ENCODE data around the gene SYNE2. TPM values are rescaled to one million over a fixed set of nuclear protein-coding genes. Genes with fewer than 3 reads are reported as not detected.

Gene SYNE2
- total RNA-seq, 4 donors from 2014 or later, result 212 to 378 (median 285) TPM

GRCh38 chr14:64244279-64244678 lies 391.5 kb downstream of the SYNE2 start:
- H3K27ac ChIP-seq, result no peak overlapping the region
- no peaks in the 10 kb centered on the region for H3K36me3 ChIP-seq
- no peak for TF ChIP-seq EP300 (IDR thresholded peaks at IDR 0.05)
- TF ChIP-seq, protein P1, sequence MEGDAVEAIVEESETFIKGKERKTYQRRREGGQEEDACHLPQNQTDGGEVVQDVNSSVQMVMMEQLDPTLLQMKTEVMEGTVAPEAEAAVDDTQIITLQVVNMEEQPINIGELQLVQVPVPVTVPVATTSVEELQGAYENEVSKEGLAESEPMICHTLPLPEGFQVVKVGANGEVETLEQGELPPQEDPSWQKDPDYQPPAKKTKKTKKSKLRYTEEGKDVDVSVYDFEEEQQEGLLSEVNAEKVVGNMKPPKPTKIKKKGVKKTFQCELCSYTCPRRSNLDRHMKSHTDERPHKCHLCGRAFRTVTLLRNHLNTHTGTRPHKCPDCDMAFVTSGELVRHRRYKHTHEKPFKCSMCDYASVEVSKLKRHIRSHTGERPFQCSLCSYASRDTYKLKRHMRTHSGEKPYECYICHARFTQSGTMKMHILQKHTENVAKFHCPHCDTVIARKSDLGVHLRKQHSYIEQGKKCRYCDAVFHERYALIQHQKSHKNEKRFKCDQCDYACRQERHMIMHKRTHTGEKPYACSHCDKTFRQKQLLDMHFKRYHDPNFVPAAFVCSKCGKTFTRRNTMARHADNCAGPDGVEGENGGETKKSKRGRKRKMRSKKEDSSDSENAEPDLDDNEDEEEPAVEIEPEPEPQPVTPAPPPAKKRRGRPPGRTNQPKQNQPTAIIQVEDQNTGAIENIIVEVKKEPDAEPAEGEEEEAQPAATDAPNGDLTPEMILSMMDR (IDR thresholded peaks at IDR 0.05), result no peak
- TF ChIP-seq POLR2A (IDR thresholded peaks at IDR 0.05), result no peak
- H3K9me3 ChIP-seq, result no peaks in the 10 kb centered on the region
- no peak for DNase-seq (ENCODE audit: low spot score in 2 of 2)
- WGBS, 2 donors, result 37 to 42% methylated on average over 4 of the region's 4 CpGs
- H3K4me1 ChIP-seq, result no peaks in the 10 kb centered on the region
- no peaks in the 10 kb centered on the region for H3K27me3 ChIP-seq
- H3K4me3 ChIP-seq, result no peak overlapping the region

GRCh38 chr14:64245491-64245890 lies 392.7 kb downstream of the SYNE2 start:
- Histone ChIP-seq H3K27me3 (no peaks in the 10 kb centered on the region), H3K4me3 (no peak overlapping the region), H3K9me3 (no peaks in the 10 kb centered on the region), H3K4me1 (no peaks in the 10 kb centered on the region), H3K36me3 (no peaks in the 10 kb centered on the region), H3K27ac (no peak overlapping the region)
- no peak for DNase-seq (ENCODE audit: low spot score in 2 of 2)
- 87 to 91% methylated on average over 4 of the region's 4 CpGs for WGBS, 2 donors
- TF ChIP-seq EP300 (IDR thresholded peaks at IDR 0.05) (no peak), POLR2A (IDR thresholded peaks at IDR 0.05) (no peak)
- TF ChIP-seq, protein P1 (IDR thresholded peaks at IDR 0.05), result no peak

GRCh38 chr14:64246688-64247087 lies 393.9 kb downstream of the SYNE2 start:
- Histone ChIP-seq H3K36me3 (no peaks in the 10 kb centered on the region), H3K27me3 (no peaks in the 10 kb centered on the region), H3K4me3 (no peak overlapping the region), H3K27ac (no peak overlapping the region), H3K4me1 (no peaks in the 10 kb centered on the region), H3K9me3 (no peaks in the 10 kb centered on the region)
- TF ChIP-seq EP300 (IDR thresholded peaks at IDR 0.05) (no peak), POLR2A (IDR thresholded peaks at IDR 0.05) (no peak)
- TF ChIP-seq, protein P1 (IDR thresholded peaks at IDR 0.05), result no peak
- DNase-seq (ENCODE audit: low spot score in 2 of 2), result no peak

DNA sequence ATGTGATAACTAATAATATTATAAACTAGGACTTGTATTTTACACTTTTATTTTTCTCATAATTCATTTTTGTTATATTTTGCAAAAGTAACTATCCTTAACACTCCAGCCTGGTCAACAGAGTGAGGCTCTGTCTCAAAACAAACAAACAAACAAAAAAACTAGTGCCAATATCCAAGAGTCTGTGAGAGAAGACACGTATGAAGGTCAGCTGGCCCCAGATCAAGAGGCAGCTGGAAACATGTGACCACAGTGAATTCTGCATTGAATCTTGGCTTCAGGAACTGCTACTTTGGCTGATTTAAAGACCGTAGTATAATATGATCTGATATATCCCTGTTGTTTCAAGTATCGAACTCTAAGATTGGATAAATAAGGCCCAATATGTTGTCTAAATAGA lies 394.4 kb downstream of the SYNE2 start:
- WGBS, 2 donors, result 75 to 82% methylated on average over 3 of the region's 3 CpGs
- no peak overlapping the region for H3K4me3 ChIP-seq
- no peaks in the 10 kb centered on the region for H3K36me3 ChIP-seq
- H3K27me3 ChIP-seq, result no peaks in the 10 kb centered on the region
- no peak overlapping the region for H3K27ac ChIP-seq
- no peak for DNase-seq (ENCODE audit: low spot score in 2 of 2)
- no peaks in the 10 kb centered on the region for H3K9me3 ChIP-seq
- H3K4me1 ChIP-seq, result no peaks in the 10 kb centered on the region
- no peak for TF ChIP-seq EP300 (IDR thresholded peaks at IDR 0.05)
- no peak for TF ChIP-seq POLR2A (IDR thresholded peaks at IDR 0.05)
- TF ChIP-seq, protein P1 (IDR thresholded peaks at IDR 0.05), result no peak

GRCh38 chr14:64248689-64249088 lies 395.9 kb downstream of the SYNE2 start:
- no peaks in the 10 kb centered on the region for H3K27me3 ChIP-seq
- no peak for DNase-seq (ENCODE audit: low spot score in 2 of 2)
- H3K36me3 ChIP-seq, result no peaks in the 10 kb centered on the region
- no peaks in the 10 kb centered on the region for H3K4me1 ChIP-seq
- H3K4me3 ChIP-seq, result no peak overlapping the region
- TF ChIP-seq, protein P1 (IDR thresholded peaks at IDR 0.05), result no peak
- TF ChIP-seq EP300 (IDR thresholded peaks at IDR 0.05) (no peak), POLR2A (IDR thresholded peaks at IDR 0.05) (no peak)
- WGBS, 2 donors, result 67 to 73% methylated on average over 4 of the region's 4 CpGs
- no peak overlapping the region for H3K27ac ChIP-seq
- H3K9me3 ChIP-seq, result no peaks in the 10 kb centered on the region
